Transverse colon (tissue), 4 donors: ENCODE results near the gene CDC6.

Experiments used
- POLR2A ChIP-seq: fragments of 450-650 bp; IDR thresholded peaks from one replicate; pipeline ENCODE4 v1.6.1; 2016; ENCODE audit warnings: antibody characterized with exemption, mild to moderate bottlenecking, moderate library complexity
- POLR2AphosphoS5 ChIP-seq, 3 donors: sonication (generic); formaldehyde crosslinking; IDR thresholded peaks; one replicate each; pipeline ENCODE4 v1.6.1; 2016; ENCODE audit warnings: antibody characterized with exemption in 3 of 3
- TF ChIP-seq, protein P1 (sequence below), 5 experiments: fragments of 200-600 bp in 3 of 5; fragments of 450-650 bp in 2 of 5; sonication (generic) in 3 of 5; IDR thresholded peaks; 1 replicate in 2 of 5; 2 replicates in 3 of 5; pipeline ENCODE4 v1.5.1; 2016 to 2017; ENCODE audit warnings: antibody characterized with exemption in 5 of 5, inconsistent platforms in 3 of 5, mild to moderate bottlenecking in 2 of 5, moderate library complexity in 1 of 5

DNA sequence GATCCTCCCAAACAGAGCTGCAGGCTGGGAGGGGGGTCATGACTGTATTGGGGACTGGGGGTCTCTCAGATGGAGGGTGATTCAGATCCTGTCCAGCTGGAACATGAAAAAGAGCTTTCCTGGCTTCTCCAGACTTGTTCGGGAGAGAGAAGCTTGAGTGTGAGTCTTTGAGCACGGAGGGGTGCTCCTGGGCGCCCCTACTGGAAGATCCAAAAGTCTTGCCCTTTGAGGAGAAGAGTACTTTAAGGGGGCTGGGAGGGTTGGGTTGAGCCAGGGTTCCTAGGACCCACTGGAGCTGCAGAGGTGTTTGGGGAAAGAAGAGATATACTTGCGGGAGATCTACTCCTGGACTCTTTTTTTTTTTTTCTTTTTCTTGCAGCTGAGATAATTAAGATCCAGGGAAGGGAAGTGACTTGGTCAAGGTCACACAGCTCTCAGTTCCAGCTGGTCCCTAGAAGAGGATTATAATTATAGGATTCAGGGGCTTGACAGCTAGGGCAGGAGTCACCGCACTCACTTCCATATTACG is 29.7 kb downstream of the CDC6 start:
- no peak for TF ChIP-seq POLR2A
- TF ChIP-seq, protein P1, sequence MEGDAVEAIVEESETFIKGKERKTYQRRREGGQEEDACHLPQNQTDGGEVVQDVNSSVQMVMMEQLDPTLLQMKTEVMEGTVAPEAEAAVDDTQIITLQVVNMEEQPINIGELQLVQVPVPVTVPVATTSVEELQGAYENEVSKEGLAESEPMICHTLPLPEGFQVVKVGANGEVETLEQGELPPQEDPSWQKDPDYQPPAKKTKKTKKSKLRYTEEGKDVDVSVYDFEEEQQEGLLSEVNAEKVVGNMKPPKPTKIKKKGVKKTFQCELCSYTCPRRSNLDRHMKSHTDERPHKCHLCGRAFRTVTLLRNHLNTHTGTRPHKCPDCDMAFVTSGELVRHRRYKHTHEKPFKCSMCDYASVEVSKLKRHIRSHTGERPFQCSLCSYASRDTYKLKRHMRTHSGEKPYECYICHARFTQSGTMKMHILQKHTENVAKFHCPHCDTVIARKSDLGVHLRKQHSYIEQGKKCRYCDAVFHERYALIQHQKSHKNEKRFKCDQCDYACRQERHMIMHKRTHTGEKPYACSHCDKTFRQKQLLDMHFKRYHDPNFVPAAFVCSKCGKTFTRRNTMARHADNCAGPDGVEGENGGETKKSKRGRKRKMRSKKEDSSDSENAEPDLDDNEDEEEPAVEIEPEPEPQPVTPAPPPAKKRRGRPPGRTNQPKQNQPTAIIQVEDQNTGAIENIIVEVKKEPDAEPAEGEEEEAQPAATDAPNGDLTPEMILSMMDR (IDR thresholded peaks at IDR 0.05): peak; percentile 48 to 61 (median 56)
- no peak for TF ChIP-seq POLR2AphosphoS5 (IDR thresholded peaks at IDR 0.05)
